ENCODE data around the gene KLK15. TPM values are rescaled to one million over a fixed set of nuclear protein-coding genes. Genes with fewer than 3 reads are reported as not detected.

Gene KLK15, protein sequence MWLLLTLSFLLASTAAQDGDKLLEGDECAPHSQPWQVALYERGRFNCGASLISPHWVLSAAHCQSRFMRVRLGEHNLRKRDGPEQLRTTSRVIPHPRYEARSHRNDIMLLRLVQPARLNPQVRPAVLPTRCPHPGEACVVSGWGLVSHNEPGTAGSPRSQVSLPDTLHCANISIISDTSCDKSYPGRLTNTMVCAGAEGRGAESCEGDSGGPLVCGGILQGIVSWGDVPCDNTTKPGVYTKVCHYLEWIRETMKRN
- total RNA-seq = not detected in 2 replicates

DNA sequence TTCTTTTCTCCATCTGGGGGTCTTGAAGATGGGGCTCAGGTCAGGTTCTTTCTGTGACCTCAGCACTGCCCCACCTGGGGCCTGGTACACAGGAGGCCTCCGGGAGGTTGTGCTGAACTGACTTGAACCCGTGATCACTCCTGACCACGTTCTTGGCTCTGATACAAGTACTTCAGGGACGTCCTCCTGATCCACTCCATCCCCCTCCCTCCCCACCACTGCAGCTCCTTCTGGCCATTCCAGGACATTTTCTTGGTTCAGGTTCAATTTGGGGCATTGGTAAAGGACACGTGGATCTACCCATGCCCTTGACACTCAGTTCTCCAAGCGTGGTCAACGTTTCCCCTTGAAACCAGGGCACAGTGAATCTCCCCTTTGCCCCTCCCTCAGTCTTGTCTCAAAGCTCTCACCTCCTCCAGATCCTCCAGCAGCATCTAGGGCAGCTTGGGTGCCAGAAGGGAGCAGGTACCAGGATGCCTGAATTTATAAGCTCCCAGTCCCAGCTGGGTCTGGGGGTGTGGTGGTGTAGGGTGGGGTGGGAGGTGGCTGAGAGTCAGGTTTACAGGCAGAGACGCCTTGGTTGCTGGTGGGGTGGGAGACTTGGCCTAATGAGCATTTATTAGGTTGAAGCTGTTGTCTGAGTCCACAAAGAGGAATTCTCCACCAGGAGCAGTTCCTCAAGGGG, at the start of gene KLK15:
Gene KLK15, minus strand, starts transcription at position 458 of the 685 bp plus-strand sequence. CDS start 2,082 bp downstream, outside the sequence.

DNA sequence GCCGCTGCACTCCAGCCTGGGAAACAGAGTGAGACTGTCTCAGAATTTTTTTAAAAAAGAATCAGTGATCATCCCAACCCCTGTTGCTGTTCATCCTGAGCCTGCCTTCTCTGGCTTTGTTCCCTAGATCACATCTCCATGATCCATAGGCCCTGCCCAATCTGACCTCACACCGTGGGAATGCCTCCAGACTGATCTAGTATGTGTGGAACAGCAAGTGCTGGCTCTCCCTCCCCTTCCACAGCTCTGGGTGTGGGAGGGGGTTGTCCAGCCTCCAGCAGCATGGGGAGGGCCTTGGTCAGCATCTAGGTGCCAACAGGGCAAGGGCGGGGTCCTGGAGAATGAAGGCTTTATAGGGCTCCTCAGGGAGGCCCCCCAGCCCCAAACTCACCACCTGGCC, 39.7 kb upstream of the KLK15 start, which contains the start of gene KLK2:
Gene KLK2, plus strand, starts transcription at position 384 of the 400 bp plus-strand sequence. CDS start 35 bp downstream, outside the sequence.

DNA sequence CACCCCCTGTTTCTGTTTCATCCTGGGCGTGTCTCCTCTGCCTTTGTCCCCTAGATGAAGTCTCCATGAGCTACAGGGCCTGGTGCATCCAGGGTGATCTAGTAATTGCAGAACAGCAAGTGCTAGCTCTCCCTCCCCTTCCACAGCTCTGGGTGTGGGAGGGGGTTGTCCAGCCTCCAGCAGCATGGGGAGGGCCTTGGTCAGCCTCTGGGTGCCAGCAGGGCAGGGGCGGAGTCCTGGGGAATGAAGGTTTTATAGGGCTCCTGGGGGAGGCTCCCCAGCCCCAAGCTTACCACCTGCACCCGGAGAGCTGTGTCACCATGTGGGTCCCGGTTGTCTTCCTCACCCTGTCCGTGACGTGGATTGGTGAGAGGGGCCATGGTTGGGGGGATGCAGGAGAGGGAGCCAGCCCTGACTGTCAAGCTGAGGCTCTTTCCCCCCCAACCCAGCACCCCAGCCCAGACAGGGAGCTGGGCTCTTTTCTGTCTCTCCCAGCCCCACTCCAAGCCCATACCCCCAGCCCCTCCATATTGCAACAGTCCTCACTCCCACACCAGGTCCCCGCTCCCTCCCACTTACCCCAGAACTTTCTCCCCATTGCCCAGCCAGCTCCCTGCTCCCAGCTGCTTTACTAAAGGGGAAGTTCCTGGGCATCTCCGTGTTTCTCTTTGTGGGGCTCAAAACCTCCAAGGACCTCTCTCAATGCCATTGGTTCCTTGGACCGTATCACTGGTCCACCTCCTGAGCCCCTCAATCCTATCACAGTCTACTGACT, 21.4 kb upstream of the KLK15 start, which contains the start of gene KLK3:
Gene KLK3, plus strand, starts transcription at position 280 of the 775 bp plus-strand sequence. Its CDS starts 41 bp downstream, at position 321.

DNA sequence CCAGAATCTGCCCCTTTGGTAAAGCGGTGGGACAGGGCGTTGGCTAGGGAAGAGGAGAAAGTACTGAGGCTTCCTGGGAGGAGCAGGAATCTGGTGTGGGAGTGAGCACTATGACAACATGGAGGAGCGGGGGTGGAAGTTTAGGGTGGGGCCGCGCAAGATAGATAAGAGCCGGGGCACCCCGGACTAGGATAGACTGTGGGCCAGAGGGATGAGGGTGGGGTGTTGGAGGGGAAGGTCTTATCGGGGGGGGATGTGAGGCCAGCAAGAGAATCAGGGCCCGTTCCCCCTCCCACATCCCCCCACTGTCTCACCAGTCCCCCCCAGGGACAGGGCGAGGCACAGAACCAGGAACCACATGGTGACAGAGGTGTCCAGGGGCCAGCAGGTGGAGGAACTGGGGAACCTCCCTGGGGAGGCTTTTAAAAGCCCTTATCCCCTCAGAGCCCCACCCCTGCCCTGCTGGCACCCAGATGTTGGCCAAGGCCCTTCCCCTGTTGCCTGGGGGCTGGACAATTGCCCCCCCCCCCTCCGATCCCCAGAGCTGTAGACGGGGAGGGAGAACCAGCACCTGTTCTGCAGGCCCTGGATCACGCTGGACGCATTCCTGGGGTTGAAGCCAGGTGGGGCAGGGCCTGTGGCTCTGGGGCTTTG, 9.9 kb downstream of the KLK15 start, which contains the start of gene KLK1:
Gene KLK1, minus strand, starts transcription at position 399 of the 654 bp plus-strand sequence. Its CDS starts 39 bp downstream, at position 360.

DNA sequence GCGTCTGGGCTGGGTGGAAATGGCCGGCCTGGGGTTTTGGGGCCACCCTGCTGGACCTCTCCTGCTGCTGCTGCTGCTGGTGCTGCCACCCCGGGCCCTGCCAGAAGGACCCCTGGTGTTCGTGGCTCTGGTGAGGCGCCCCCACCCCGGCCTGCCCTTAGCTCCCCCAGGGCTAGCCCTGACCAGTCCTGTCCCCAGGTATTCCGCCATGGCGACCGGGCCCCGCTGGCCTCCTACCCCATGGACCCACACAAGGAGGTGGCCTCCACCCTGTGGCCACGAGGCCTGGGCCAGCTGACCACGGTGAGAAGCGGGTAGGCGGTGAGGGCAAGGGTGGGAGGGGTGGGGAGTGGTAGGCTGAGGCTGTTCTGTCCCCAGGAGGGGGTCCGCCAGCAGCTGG, 43.0 kb downstream of the KLK15 start, which contains the start of gene ACP4:
Gene ACP4, plus strand, starts transcription at position 20 of the 400 bp plus-strand sequence. Its CDS starts 0 bp downstream, at position 20.

Other genes with a start within 250 kb of the KLK15 start
- gene SYT3, start 193.7 kb downstream of the KLK15 start, total RNA-seq = 0.88 TPM in 1 of 2 replicates, not detected in the other
- not detected in 2 replicates for gene C19orf81, start 184.1 kb downstream of the KLK15 start, total RNA-seq
- 6.7 and 7.8 TPM in 2 replicates for gene SHANK1, start 113.8 kb downstream of the KLK15 start, total RNA-seq
- 124 and 227 TPM in 2 replicates for gene CLEC11A, start 110.2 kb downstream of the KLK15 start, total RNA-seq
- not detected in 2 replicates for gene GPR32, start 63.1 kb downstream of the KLK15 start, total RNA-seq
- gene ACP4, start 43.2 kb downstream of the KLK15 start, total RNA-seq = not detected in 2 replicates
- gene KLK1, start 9.8 kb downstream of the KLK15 start, total RNA-seq = not detected in 2 replicates
- not detected in 2 replicates for gene KLK3, start 21.3 kb upstream of the KLK15 start, total RNA-seq
- gene KLK2, start 39.9 kb upstream of the KLK15 start, total RNA-seq = not detected in 2 replicates
- gene KLK4, start 77.8 kb upstream of the KLK15 start, total RNA-seq = not detected in 2 replicates
- not detected in 2 replicates for gene KLK5, start 119.5 kb upstream of the KLK15 start, total RNA-seq
- not detected in 2 replicates for gene KLK6, start 136.0 kb upstream of the KLK15 start, total RNA-seq
- gene KLK7, start 150.3 kb upstream of the KLK15 start, total RNA-seq = not detected in 2 replicates
- not detected in 2 replicates for gene KLK8, start 168.0 kb upstream of the KLK15 start, total RNA-seq
- gene KLK10, start 186.1 kb upstream of the KLK15 start, total RNA-seq = not detected in 2 replicates
- gene KLK11, start 193.0 kb upstream of the KLK15 start, total RNA-seq = not detected in 2 replicates
- not detected in 2 replicates for gene KLK12, start 201.4 kb upstream of the KLK15 start, total RNA-seq
- not detected in 2 replicates for gene KLK13, start 231.5 kb upstream of the KLK15 start, total RNA-seq
- gene KLK14, start 249.3 kb upstream of the KLK15 start, total RNA-seq = not detected in 2 replicates

Measured in epithelial cell of alveolus of lung (primary cell).